ENCODE data around the gene ANKDD1A.

ANKDD1A gene

DNA sequence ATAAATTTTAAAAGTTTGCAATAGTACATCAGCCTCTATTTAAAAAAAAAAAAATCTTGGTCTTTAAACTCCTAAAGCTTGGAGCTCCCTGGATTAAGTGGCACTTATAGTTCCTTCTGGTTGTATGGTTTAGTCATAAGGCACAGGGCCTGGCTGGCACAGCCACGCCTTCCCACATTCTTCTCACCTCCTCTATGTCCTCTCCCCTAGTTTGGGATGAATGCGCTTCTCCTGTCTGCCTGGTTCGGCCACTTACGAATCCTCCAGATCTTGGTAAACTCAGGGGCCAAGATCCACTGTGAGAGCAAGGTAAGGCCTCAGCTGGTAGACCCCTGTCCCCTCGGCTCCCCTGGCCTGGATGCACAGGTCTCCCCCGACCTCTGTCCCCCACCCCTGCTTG, 10.0 kb downstream of the ANKDD1A start:
- no peak for FAIRE-seq
- DNase-seq (ENCODE audit: insufficient read length, low spot score) = no peak
- TF ChIP-seq CTCF (IDR thresholded peaks at IDR 0.05; ENCODE audit: insufficient read depth, missing control alignments) = no peak

GRCh38 chr15:64923546-64923945, 11.8 kb downstream of the ANKDD1A start:
- TF ChIP-seq CTCF (IDR thresholded peaks at IDR 0.05; ENCODE audit: insufficient read depth, missing control alignments) = no peak
- FAIRE-seq = no peak
- no peak for DNase-seq (ENCODE audit: insufficient read length, low spot score)

GRCh38 chr15:64925335-64926330, 13.9 kb downstream of the ANKDD1A start:
- DNase-seq (ENCODE audit: insufficient read length, low spot score) (no peak), FAIRE-seq (no peak)
- no peak for TF ChIP-seq CTCF (IDR thresholded peaks at IDR 0.05; ENCODE audit: insufficient read depth, missing control alignments)

DNA sequence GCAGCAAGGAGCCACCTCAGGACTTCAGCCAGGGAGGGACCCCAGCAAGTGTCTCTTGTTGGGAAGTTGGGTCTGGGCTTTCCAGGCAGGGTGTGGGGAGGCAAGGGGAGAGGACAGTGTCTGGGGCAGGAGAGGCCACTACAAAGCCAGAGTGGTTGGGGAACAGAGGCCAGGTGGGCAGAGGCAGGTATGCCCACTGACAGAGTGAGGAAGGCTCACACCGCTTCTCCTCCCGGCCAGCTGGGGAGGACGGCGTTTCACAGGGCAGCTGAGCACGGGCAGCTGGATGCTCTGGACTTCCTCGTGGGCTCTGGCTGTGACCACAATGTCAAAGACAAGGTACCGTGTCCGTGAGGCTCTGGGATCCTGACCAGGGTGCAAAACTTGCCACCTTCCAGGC, 15.0 kb downstream of the ANKDD1A start:
- TF ChIP-seq CTCF (IDR thresholded peaks at IDR 0.05; ENCODE audit: insufficient read depth, missing control alignments) = no peak
- FAIRE-seq (no peak), DNase-seq (ENCODE audit: insufficient read length, low spot score) (no peak)

- FAIRE-seq (no peak), DNase-seq (ENCODE audit: insufficient read length, low spot score) (no peak)
- no peak for TF ChIP-seq CTCF (IDR thresholded peaks at IDR 0.05; ENCODE audit: insufficient read depth, missing control alignments)
These were observed 17.0 kb downstream of the ANKDD1A start for GRCh38 chr15:64928626-64929220.

GRCh38 chr15:64930019-64930652, 18.4 kb downstream of the ANKDD1A start:
- TF ChIP-seq CTCF (IDR thresholded peaks at IDR 0.05; ENCODE audit: insufficient read depth, missing control alignments) = no peak
- no peak for FAIRE-seq
- DNase-seq (ENCODE audit: insufficient read length, low spot score) = no peak
